Anterior cingulate cortex (tissue), 58 donors: Measurements from ENCODE around the gene PGRMC2.
"Not testable (repeated sequence)": the region's sequence is repeated elsewhere in the genome, so short reads cannot be mapped to it uniquely, and the experiment has no call there.

Experiments
- DNase-seq, 58 donors: peaks; one replicate each; lab custom pipeline; 2025; lab: John Stamatoyannopoulos, UW

PGRMC2 gene

GRCh38 chr4:128275346-128275745 lies 12.3 kb downstream of the PGRMC2 start:
- DNase-seq, result no peak

GRCh38 chr4:128271551-128271950 lies 16.1 kb downstream of the PGRMC2 start:
- DNase-seq, result no peak

- no peak for DNase-seq
Measured at GRCh38 chr4:128268970-128269369, 18.6 kb downstream of the PGRMC2 start.

- DNase-seq, result no peak
Measured at GRCh38 chr4:128267745-128268144, 19.9 kb downstream of the PGRMC2 start.

- DNase-seq, result not testable (repeated sequence)
Measured at GRCh38 chr4:128267171-128267570, 20.4 kb downstream of the PGRMC2 start.

GRCh38 chr4:128265550-128265949 lies 22.1 kb downstream of the PGRMC2 start:
- not testable (repeated sequence) for DNase-seq

GRCh38 chr4:128259889-128260288 lies 27.7 kb downstream of the PGRMC2 start:
- DNase-seq, result not testable (repeated sequence)

- DNase-seq, result not testable (repeated sequence)
Measured at GRCh38 chr4:128258166-128258565, 29.4 kb downstream of the PGRMC2 start.

- no peak for DNase-seq
Measured at GRCh38 chr4:128256539-128256938, 31.1 kb downstream of the PGRMC2 start.

GRCh38 chr4:128255906-128256305 lies 31.7 kb downstream of the PGRMC2 start:
- DNase-seq, result no peak

GRCh38 chr4:128249787-128250668 lies 37.6 kb downstream of the PGRMC2 start:
- DNase-seq, result no peak

GRCh38 chr4:128247906-128248305 lies 39.7 kb downstream of the PGRMC2 start:
- no peak for DNase-seq

- DNase-seq, result not testable (repeated sequence)
Measured at GRCh38 chr4:128245391-128245790, 42.2 kb downstream of the PGRMC2 start.

GRCh38 chr4:128244379-128244778 lies 43.2 kb downstream of the PGRMC2 start:
- DNase-seq, result no peak

- DNase-seq, result no peak
Measured at GRCh38 chr4:128242601-128243000, 45.0 kb downstream of the PGRMC2 start.

- no peak for DNase-seq
Measured at GRCh38 chr4:128241981-128242380, 45.6 kb downstream of the PGRMC2 start.

GRCh38 chr4:128241425-128241913 lies 46.1 kb downstream of the PGRMC2 start:
- no peak for DNase-seq

GRCh38 chr4:128241019-128241418 lies 46.6 kb downstream of the PGRMC2 start:
- DNase-seq, result no peak

- no peak for DNase-seq
Measured at GRCh38 chr4:128234836-128235235, 52.8 kb downstream of the PGRMC2 start.

GRCh38 chr4:128232719-128233118 lies 54.9 kb downstream of the PGRMC2 start:
- no peak for DNase-seq

- no peak for DNase-seq
Measured at GRCh38 chr4:128228845-128229795, 58.5 kb downstream of the PGRMC2 start.
